Osteocyte (in vitro differentiated cells): ENCODE measurements around the gene GDPD5. TPM values are rescaled to one million over a fixed set of nuclear protein-coding genes. Genes with fewer than 3 reads are reported as not detected.

Experiments
- DNase-seq: peaks from one replicate; pipeline ENCODE4 v3.0.0; 2021; ENCODE audit warnings: mixed read lengths; ENCODE audit not compliant: unreplicated experiment; ENCODE audit errors: extremely low spot score
- H3K27ac Mint-ChIP-seq: one replicate; pipeline ENCODE4 v1.8.0; 2021; ENCODE audit warnings: mild to moderate bottlenecking, mixed read lengths; ENCODE audit not compliant: unreplicated experiment
- H3K27me3 Mint-ChIP-seq: one replicate; pipeline ENCODE4 v1.8.0; 2021; ENCODE audit warnings: mixed read lengths; ENCODE audit not compliant: unreplicated experiment
- H3K36me3 Mint-ChIP-seq: one replicate; pipeline ENCODE4 v1.8.0; 2021; ENCODE audit warnings: mixed read lengths; ENCODE audit not compliant: unreplicated experiment
- H3K4me1 Mint-ChIP-seq: one replicate; pipeline ENCODE4 v1.8.0; 2021; ENCODE audit warnings: mixed read lengths; ENCODE audit not compliant: unreplicated experiment
- H3K4me3 Mint-ChIP-seq: one replicate; pipeline ENCODE4 v1.8.0; 2021; ENCODE audit warnings: mild to moderate bottlenecking, moderate library complexity, mixed read lengths; ENCODE audit not compliant: unreplicated experiment
- H3K9me3 Mint-ChIP-seq: one replicate; pipeline ENCODE4 v1.8.0; 2021; ENCODE audit warnings: mixed read lengths; ENCODE audit not compliant: unreplicated experiment
- CTCF ChIP-seq: fragments of 200-600 bp; sonication (generic); IDR thresholded peaks from 2 replicates; pipeline ENCODE4 v1.5.0; 2021; ENCODE audit warnings: antibody characterized with exemption, mild to moderate bottlenecking, moderate library complexity
- total RNA-seq: library from RNA; stranded (reverse); gene quantifications from 2 replicates; pipeline ENCODE4 v1.2.1, GENCODE V29; 2021

Gene GDPD5
- total RNA-seq, 1 donor from 2014 or later: 3.1 TPM

DNA sequence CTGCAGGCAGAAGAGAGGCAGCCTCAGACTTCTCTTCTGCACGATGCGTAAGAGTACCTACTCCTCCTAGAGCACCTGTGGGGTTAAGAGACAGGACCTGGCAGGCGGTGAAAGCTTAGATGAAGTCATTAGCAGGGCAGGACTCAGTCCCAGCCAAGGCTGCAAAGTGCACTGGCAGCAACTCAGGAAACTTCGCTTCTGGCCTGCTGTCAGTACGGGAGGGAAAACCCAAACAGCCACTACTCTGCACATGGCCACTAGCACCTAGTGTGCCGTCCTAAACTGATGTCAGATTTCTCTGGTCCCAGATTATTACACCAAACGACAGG, 84.0 kb downstream of the GDPD5 start:
- no peaks in the 10 kb centered on the region for H3K9me3 Mint-ChIP-seq
- no peak for TF ChIP-seq CTCF
- no peak for DNase-seq
- H3K36me3 Mint-ChIP-seq: no peaks in the 10 kb centered on the region
- no peak overlapping the region for H3K4me3 Mint-ChIP-seq
- no peaks in the 10 kb centered on the region for H3K27me3 Mint-ChIP-seq
- H3K4me1 Mint-ChIP-seq: no peaks in the 10 kb centered on the region
- no peak overlapping the region for H3K27ac Mint-ChIP-seq

- no peak for DNase-seq
- H3K4me1 Mint-ChIP-seq: no peaks in the 10 kb centered on the region
- no peaks in the 10 kb centered on the region for H3K9me3 Mint-ChIP-seq
- no peaks in the 10 kb centered on the region for H3K27me3 Mint-ChIP-seq
- no peaks in the 10 kb centered on the region for H3K36me3 Mint-ChIP-seq
- no peak overlapping the region for H3K27ac Mint-ChIP-seq
- no peak overlapping the region for H3K4me3 Mint-ChIP-seq
- no peak for TF ChIP-seq CTCF
These were observed 84.6 kb downstream of the GDPD5 start for GRCh38 chr11:75440960-75441803.

DNA sequence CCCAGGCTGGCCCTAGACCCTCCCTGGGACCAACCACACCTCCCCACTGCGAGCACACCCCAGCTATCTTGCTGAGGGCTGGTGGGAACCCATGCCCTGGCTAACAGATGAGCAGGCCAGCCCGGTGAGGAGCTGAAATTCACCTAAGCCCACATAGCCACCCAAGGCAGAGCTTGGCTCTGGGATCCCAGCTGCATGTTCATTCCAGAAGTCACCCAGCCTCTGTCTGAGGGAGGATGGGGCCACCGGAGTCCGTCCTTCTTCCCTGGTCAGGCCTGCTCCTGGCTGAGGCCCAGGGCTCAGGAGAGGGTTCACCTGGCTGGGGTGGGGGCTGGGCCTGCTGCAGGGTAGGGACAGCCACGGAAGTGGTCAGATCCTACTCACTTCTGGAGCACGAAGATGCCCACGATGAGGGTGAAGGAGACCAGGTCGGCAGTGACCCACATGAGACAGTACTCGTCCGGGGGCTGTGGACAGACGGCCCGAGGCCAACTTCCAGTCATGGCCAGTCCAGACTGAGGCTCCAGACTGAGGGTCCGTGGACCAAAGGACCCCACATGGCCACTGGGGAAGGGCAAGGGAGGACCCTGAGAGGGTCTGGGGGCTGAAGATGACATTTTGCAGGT, 86.1 kb downstream of the GDPD5 start:
- Mint-ChIP-seq H3K27me3 (no peaks in the 10 kb centered on the region), H3K36me3 (no peaks in the 10 kb centered on the region), H3K9me3 (no peaks in the 10 kb centered on the region), H3K4me3 (no peak overlapping the region), H3K27ac (no peak overlapping the region), H3K4me1 (no peaks in the 10 kb centered on the region)
- no peak for DNase-seq
- no peak for TF ChIP-seq CTCF

- Mint-ChIP-seq H3K4me3 (no peak overlapping the region), H3K36me3 (no peaks in the 10 kb centered on the region), H3K4me1 (no peaks in the 10 kb centered on the region), H3K27ac (no peak overlapping the region), H3K27me3 (no peaks in the 10 kb centered on the region), H3K9me3 (no peaks in the 10 kb centered on the region)
- no peak for TF ChIP-seq CTCF
- DNase-seq: no peak
These were observed 86.7 kb downstream of the GDPD5 start for GRCh38 chr11:75439026-75439425.

DNA sequence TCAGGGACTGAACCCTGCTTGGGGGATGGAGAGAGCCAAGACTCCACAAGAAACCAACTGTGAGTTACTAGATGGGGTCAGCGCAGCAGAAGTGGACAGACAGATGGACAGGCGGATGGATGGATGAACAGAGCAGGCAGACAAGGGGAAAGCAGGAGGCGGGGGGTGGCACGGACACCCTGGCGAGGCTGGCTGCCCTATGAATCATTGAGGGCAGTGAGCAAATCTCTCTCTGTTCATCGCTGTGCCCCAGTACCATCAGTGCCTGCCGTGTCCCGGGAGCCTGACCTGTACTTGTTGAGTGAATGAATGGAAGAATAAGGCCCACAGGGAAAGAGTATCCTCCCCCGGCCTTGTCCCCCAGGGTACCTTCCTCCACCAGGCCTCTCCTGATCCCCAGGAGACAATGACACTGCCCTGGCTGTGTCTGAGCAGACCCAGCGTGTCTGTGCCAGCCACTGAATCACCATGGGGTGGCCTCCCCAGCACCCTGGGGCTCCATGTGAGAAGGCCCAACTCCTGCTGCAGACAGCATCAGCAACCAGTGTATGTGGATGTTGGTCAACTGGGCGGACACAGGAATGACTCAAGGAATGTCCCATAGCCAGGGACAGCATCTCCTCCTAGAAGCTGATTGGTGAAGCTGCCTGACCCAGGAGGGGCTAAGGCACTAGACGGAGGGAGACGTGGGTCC, 87.6 kb downstream of the GDPD5 start:
- no peaks in the 10 kb centered on the region for H3K4me1 Mint-ChIP-seq
- no peak overlapping the region for H3K27ac Mint-ChIP-seq
- H3K27me3 Mint-ChIP-seq: peaks cover 2% of the 10 kb centered on the region
- no peak for DNase-seq
- no peak for TF ChIP-seq CTCF
- H3K36me3 Mint-ChIP-seq: no peaks in the 10 kb centered on the region
- H3K9me3 Mint-ChIP-seq: no peaks in the 10 kb centered on the region
- no peak overlapping the region for H3K4me3 Mint-ChIP-seq
